B cell (primary cell): ENCODE data around the gene TAGLN3.

Experiments used
- CTCF ChIP-seq: fragments of 200-600 bp; IDR thresholded peaks from one replicate; pipeline ENCODE4 v1.8.0; 2022; ENCODE audit warnings: antibody characterized with exemption, mild to moderate bottlenecking
- EZH2 ChIP-seq: IDR thresholded peaks from 2 replicates; pipeline ENCODE4 v1.6.1; 2012; ENCODE audit warnings: borderline replicate concordance, low read depth, mild to moderate bottlenecking, moderate library complexity, low read length; ENCODE audit not compliant: insufficient read depth, poor library complexity, severe bottlenecking

DNA sequence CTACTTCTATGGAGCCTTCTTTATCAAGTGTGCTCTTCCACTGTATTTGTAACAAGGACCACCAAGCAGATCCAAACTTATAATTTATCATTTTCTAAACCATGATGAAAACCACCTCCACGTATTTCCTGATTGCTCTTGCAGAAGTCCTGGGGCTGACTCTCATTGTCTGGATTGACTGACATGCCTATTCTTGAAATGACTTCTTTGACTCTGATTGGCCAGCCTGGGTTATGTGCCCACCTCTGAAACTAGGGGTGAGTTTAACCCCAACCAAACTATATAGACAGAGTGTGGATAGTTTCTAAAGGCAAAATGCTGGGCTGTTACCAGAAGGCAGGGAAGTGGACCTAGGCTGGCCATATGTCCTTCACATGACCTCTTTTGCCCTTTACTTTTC lies 48.5 kb downstream of the TAGLN3 start:
- TF ChIP-seq CTCF (no peak), EZH2 (no peak)
